OCI-LY1 (cell line): ENCODE measurements around the gene CCDC159.

Experiments
- CTCF ChIP-seq: fragments of 200-600 bp; sonication (generic), shearing (Covaris generic); IDR thresholded peaks from 2 replicates; pipeline ENCODE4 v1.5.1; 2017; ENCODE audit warnings: mild to moderate bottlenecking, antibody characterized with exemption, low read length, moderate library complexity, mixed read lengths
- EZH2 ChIP-seq: fragments of 200-600 bp; sonication (generic), shearing (Covaris generic); IDR thresholded peaks from 2 replicates; pipeline ENCODE4 v1.8.0; 2017; ENCODE audit warnings: borderline replicate concordance, mixed run types, mild to moderate bottlenecking, antibody characterized with exemption, low read length, moderate library complexity, mixed read lengths

- no peak for TF ChIP-seq EZH2
- no peak for TF ChIP-seq CTCF
Measured at GRCh38 chr19:11365557-11366117, 19.3 kb downstream of the CCDC159 start.
